GM18499 (cell line): ENCODE measurements around the gene TCF7L1.
"Not testable (repeated sequence)": the region's sequence is repeated elsewhere in the genome, so short reads cannot be mapped to it uniquely, and the experiment has no call there.

ENCODE experiments used
- ATAC-seq: cut with Tn5 transposase; IDR thresholded peaks from one replicate; pipeline ENCODE4 v1.9.1; 2021; ENCODE audit warnings: moderate number of reproducible peaks; ENCODE audit not compliant: insufficient read depth, unreplicated experiment

The TCF7L1 gene

DNA sequence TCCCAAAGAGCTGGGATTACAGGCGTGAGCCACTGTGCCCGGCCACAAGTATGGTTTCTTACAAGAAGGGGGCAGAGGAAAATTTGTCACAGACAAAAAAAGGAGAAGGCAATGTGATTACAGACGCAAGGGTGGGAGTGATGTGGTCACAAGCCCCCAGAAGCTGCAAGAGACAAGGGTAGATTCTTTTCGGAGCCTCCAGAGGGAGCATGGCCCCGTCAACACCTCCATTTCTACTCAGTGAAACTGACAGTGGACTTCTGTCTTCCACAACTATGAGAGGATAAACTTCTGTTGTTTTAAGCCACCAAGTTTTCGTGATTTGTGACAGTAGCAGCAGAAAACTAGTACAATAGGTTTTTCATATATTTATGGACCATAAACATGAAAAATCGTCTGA lies 2.1 kb upstream of the TCF7L1 start:
- no peak for ATAC-seq

GRCh38 chr2:85132397-85132796 lies 795 bp upstream of the TCF7L1 start:
- ATAC-seq: no peak

- ATAC-seq: no peak
These were observed 611 bp downstream of the TCF7L1 start for GRCh38 chr2:85133751-85134254.

GRCh38 chr2:85134255-85134895 lies 1.2 kb downstream of the TCF7L1 start:
- no peak for ATAC-seq

DNA sequence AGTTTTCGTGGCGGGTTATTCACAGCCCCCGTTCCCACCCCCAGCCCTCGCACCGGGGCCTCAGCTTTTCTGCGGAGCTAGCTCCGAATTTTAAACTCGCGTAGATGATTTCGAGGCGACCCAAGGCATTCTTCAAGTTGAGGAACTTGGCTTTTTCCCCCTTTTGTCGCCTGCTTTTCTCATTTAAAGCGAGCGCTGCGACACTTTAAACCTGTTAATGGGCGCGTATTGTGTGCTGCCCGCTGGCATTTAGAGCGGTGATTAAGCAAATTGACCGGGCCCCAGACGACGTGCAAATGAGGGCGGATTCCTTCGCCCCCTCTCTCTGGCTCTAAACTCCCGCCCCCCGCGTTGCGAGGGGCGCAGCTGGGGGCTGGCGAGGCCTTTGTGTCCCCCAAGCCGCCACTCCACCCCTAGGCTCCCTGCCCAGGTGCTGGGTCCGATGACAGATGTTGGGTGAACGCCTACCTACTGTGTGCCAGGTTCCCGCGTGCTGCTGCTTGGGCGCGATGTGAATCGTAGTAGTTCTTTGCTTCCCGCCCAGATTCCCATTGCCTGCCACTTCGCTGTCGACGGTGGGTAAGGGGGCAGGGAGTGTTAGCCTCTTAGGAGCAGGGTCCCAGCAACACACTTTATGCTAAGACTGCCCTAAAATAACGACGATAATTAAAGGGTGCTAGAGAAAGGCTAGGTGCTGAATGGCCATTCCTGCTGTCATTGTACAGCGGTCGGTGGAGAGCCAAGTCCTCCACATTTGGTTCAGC lies 1.9 kb downstream of the TCF7L1 start:
- ATAC-seq: no peak

- ATAC-seq: no peak
These were observed 2.4 kb downstream of the TCF7L1 start for GRCh38 chr2:85135660-85135914.

DNA sequence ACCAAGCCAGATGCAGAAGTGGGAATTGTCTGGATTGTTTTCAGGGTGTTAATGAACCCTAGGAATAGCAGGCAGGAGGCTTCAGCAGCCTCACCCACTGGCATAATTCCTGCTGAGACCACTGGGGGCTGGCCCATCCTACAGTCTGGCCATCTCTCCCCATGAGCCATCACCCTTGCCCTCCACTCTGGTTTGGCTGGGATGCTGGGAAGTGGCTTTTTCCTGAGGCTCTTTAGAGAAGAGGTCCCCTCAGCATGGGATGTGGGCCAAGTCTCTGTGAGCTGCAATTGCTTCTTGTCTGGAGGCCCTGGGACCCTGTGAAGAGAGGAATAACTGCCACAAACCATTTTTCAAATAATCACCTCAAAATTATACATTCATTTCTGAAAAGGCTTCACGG lies 4.0 kb downstream of the TCF7L1 start:
- no peak for ATAC-seq

- ATAC-seq: no peak
These were observed 10.4 kb downstream of the TCF7L1 start for GRCh38 chr2:85143463-85144082.

DNA sequence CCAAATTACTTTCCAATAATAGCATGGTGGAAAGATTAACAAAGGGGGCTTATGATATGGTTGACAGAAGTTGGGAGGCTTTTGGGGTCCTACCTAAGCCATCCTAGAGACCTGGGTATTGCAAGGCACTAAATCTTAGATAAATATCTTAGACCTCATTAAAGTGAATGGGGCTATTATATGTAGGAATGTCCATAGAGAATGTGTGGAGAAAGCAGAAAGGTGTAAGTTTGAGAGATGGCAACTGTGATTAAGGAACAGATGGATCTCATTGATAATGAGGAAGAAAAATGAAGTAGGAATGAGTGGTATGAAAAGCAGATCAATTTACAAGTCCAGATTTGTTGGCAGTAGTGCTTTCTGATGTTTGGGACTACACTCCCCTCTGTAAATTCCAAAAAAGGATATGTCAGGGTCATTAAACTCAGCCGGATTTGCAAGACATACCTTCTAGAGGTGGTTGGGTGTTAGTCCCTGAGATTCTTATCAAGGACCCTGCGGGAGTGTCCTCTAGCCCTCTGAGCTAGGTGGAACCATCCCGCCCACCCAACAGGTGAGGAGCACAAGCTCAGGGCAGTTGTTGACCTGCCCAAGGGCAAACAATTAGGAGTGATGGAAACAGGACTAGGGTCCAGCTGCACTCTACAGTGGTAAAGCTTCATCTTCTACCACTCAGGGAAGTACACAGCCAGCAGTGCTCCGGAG lies 12.1 kb downstream of the TCF7L1 start:
- ATAC-seq: no peak

- ATAC-seq: no peak
These were observed 15.0 kb downstream of the TCF7L1 start for GRCh38 chr2:85148190-85148589.

DNA sequence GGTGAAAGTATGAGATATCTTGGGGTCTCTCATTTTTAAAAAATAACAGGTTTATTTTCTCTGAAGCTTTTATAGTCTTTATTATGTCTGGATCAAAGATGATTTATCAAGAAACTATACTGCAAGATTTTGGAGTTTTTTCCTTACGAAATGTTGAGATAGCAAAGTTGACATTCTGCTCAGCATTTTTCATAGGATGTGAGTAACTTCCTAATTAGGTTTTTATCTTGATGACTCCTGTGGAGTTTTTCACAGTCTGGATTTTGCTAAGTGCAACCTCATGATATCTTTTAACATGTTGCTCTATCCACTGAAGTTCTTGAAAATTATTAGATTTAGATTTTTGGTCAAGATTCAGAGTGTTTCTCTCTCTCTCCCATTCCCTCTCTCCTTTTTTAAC lies 17.8 kb downstream of the TCF7L1 start:
- no peak for ATAC-seq

- ATAC-seq: no peak
These were observed 19.7 kb downstream of the TCF7L1 start for GRCh38 chr2:85152895-85153294.

DNA sequence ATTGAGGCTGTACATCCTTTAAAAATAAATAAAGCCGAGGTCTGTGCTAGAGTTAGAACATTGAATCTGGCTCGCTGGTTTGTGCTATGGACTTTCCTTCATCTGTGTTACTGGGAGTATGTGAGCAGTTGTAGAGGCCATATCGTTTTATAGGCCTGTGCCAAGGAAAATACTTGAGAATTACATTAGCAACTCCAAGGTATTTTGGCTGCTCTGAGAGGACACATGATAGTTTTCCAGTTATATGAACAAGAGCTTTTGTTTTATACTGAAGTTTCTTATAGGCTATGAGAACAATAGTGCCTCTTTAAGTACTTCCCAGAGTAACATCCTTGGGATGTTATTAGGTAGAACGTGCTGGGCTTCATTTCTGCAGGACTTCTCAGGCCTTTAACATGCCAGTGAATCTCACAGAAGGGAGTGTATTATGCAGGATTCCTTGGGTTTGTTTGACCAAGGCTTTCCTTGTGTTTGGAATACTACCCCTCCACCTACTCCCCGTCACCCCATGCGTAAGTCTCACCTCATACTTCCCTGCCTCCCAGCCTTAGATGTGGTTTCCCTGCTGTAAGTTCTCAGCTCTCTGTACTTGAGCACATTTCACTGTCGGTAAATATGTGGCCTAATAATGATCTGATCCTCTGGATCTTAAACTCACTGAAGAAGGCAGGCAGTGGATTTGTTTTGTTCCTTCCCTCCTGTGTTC lies 21.0 kb downstream of the TCF7L1 start:
- no peak for ATAC-seq

- not testable (repeated sequence) for ATAC-seq
These were observed 21.9 kb downstream of the TCF7L1 start for GRCh38 chr2:85155082-85155481.

DNA sequence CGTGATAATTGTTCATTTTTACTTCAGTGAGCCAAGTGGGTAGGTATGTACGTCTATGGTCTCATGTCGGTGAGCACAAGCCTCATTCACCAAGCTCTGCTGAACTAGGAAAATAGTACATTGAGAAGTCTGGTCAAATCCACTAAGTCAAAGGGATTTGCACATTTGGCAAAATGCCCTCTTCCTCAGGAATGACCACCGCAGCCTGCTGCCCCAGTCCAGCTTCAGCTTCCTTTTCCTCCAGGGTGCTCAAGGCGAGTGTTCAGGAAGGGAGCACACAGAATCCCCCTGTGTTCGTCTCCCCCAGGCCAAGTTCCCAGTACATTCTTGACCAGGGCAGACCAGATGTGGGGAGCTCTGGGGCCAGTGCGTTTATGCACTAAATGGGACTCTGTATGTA lies 23.0 kb downstream of the TCF7L1 start:
- no peak for ATAC-seq

GRCh38 chr2:85156619-85157018 lies 23.4 kb downstream of the TCF7L1 start:
- ATAC-seq: no peak

GRCh38 chr2:85157345-85157744 lies 24.2 kb downstream of the TCF7L1 start:
- ATAC-seq: no peak

DNA sequence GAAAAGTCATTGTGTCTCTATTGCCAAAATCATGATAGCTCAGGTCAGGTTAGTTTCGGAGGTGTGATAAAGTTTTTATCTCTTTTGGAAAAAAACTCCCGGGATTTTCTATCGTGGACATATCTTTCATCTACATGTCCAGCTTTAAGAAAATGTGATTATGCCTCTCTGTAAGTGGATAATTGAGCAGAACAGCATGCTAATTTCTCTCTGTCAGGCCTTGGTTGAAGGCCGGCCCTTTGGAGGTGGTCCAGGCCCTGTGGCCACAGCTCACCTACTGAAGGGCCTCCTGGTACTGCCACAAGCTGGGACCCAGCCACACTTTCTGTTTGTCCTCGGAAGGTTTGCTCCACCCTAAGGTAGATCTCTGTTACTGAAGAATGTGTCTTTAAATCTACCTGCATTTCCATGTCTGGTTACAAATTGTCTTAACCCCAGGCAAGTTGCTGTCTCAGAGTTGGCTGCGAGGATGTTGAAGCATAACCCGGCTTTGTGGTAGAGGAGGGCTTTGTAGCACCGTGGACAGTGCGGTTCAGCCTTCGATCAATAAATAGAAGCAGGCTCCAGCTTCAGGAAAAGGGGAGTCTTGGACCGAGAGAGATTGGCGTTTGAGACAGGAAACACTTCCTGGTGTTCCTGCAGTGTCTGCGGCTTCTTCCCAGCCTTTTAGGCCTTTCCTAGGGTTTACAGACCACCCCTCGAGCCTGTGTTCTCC lies 25.5 kb downstream of the TCF7L1 start:
- no peak for ATAC-seq

DNA sequence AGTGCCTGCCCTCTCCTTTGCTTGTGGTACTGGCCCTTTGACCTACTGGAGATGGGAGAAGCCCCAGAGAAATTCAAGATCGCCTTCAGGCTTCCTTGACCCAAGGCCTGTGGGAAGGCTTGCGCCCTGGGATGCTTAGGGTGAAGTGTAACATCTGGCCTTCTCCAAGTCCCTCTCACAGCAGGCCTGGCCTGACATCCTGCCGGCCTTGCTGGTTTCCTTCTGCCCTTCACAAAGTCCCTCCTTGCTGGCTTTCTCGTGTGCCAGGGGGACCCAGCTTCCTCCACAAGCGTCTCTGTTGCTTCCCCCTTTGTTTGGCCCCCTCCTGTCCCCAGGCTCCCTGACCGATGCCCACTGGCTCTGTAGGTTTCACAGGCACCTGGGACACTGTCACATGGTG lies 26.4 kb downstream of the TCF7L1 start:
- ATAC-seq: no peak
